Endometrial microvascular endothelial cells (primary cell): Measurements from ENCODE around the gene IGFBP7. TPM values are rescaled to one million over a fixed set of nuclear protein-coding genes. Genes with fewer than 3 reads are reported as not detected.
"Not testable (repeated sequence)": the region's sequence is repeated elsewhere in the genome, so short reads cannot be mapped to it uniquely, and the experiment has no call there.

ENCODE experiments used
- in situ Hi-C: cut with HindIII; loops from 2 replicates; pipeline ENCODE4 v1.10.0; 2017; ENCODE audit warnings: low sequenced_read_pairs, low pct_unique_long_range_greater_than_20kb; ENCODE audit errors: inconsistent ontology term
- total RNA-seq: library from RNA; depleted of rRNA; stranded (reverse); fragments of >200 nt; gene quantifications from one replicate; pipeline ENCODE4 v1.2.3, GENCODE V29; 2015; ENCODE audit errors: inconsistent ontology term

Gene IGFBP7
- total RNA-seq, 1 donor from 2014 or later, result 602 TPM

DNA sequence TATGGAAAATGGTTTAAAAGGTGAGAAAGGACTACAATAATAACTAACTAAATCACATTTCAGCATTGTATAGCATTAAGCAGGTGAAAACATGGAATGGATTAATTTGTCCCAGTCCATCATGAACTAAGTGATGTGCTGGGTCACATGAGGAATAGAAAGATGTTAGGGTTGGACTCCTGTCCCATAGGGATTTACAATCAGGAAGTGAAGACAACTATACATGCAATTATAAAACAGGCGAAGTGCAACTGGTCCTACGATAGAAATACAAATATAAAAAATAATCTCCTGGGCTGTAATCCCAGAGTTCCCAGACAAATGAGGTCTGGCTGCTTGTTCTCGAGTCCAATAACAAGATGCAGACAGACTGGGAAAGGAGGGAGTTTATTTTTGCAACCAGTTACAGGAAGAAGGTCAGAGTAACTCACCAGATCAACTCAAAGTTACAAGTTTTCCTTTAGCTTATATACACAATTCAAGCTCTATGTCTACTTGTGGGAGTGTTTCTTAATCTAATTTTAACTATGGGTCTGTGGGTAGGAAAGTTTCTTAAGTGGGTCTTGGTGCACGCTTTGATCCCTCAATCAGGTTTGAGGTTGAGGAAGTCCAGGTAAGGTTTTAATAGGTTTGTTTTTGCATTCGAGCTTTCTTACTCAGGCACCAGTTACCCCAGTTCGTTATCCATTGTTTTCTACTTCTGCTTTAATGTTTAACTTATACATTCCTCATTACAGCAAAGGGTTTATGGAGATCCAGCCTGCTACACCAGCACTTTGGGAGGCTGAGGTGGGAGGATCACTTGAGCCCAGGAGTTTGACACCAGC lies 50.1 kb downstream of the IGFBP7 start:
- in situ Hi-C loops, result no loop called here

DNA sequence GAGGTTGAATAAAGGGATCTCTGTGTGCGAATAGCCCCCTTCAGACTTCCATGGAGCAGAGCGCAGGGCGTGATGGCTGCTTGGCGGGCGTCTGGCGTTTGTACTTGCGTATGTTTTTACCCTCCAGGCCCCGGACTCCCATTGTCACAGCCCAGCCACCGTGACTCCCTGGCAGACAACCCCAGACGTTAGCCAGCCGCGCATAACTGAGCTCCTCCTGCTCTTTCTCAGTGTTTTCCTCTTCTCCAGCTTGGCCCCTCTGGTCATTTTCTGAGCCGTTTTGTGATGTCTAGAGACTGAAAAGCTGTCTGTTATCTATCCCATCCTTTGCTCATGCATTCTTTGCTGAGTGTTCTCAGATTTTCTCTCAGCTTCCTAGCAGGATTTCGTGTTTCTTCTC lies 54.3 kb downstream of the IGFBP7 start:
- in situ Hi-C loops, result no loop called here

DNA sequence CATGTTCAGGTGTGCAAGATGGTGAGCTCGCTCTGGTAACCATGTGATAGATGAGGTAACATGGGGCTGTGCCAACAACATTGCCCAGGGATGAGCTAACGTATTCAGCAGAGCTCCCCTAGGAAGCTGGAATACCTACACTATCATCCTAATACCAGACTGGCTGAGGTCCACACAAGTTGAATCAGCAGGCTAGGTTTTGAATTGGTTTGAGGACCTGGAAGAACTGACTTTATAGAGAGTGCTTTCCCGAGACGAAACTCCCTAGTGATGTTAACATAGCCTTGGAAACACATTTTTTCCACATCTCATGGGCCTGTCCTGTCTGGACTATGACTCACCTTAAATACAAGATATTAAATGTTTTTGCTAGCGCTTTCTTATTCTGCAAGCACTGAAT lies 56.7 kb downstream of the IGFBP7 start:
- in situ Hi-C loops, result no loop called here

DNA sequence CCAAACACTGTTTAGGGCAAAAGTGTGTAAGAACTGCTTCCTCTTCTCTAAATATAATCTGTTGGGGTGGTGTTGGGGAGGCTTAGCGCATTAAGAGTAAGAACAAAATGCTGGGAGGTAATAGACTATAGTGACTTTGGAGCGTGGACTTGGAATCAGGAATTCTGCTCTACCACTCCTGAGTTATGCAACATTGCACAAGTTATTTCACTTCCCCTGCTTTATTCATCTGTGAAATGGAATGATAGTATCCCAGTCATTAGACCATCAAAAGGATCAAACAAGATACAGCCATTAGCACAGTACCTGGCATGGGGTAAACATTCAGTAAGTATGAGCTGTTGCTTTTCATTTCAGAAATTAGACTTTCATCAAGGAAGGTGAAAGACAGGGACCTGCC lies 58.7 kb downstream of the IGFBP7 start:
- in situ Hi-C loops, result no loop called here

DNA sequence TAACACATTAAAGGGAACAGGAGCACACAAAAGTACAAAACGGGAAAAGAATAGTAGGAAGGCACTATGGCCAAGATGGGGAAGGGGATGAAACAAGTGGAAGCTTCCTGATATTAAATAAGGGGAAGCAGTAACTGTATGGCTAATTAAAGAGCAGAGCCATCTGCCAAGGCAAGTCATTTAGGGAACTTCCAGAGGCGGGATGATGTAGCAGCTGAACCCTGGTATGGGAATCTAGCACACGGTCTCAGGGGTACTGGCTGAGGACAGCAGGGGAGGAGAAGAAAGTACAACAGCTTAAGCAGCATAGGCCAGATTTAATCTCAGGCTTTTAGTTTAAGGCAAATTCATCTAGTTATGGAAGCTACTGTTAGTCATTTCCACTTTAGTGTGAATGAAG lies 59.1 kb downstream of the IGFBP7 start:
- in situ Hi-C loops, result no loop called here

DNA sequence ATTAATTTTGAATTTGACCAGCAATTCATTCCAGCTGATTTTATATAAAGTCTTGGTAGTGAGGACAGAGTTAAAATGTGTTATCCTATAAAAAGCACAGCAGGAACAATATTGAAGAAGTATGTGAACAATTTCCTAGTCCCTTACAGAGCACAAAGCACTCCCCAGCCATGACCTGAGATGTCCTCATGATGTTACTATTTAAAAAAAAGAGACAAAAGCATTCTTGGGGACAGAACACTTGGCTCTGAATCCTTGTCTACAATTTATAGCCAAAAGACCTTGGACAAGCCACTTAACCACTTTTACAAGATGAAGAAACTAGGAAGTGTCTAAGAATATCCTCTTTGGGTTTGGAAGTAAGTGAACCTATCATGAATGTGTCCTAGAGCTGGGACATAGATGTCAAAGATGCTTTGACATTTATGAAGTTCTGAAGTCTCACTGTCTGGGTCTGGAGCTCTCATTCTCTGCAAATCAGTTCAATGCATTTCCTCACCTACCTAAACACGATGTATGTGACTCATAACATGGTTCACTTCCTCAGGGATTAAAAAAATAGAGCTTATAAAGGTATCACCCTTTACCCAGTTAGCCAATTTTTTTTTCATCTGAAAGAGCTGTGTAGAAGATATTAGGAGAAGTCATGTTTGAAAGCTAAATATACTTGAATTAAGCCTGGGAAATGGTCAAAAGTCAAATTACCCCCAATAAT lies 61.4 kb downstream of the IGFBP7 start:
- in situ Hi-C loops, result no loop called here

DNA sequence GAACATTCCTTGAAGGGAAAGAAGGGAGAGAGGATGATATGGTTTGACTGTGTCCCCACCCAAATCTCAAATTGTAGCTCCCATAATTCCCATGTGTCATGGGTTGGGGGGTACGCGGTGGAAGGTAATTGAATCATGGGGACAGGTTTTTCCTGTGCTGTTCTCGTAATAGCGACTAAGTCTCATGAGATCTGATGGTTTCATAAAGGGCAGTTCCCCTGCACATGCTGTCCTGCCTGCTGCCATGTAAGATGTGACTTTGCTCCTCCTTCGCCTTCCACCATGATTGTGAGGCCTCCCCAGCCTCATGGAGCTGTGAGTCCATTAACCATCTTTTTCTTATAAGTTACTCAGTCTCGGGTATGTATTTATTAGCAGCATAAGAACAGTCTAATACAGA lies 63.1 kb downstream of the IGFBP7 start:
- in situ Hi-C loops, result not testable (repeated sequence)

DNA sequence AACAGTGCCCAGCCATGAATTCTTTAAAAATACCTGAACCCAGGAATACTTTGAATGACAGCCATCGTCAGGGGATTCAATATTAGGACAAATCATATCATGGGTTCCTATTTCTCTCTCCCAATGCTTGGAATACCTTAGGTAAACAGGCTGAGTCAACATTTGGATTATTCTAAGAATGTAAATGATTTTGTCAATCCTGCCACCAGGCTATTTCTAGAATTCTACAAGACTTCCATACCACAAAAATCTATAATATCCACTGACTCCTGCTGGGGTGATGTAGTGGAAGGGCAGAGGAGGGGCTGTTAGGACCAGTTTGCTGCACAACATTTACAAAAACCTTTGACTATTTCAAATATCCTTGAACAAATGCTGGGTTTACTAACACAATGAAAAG lies 65.2 kb downstream of the IGFBP7 start:
- in situ Hi-C loops, result no loop called here

DNA sequence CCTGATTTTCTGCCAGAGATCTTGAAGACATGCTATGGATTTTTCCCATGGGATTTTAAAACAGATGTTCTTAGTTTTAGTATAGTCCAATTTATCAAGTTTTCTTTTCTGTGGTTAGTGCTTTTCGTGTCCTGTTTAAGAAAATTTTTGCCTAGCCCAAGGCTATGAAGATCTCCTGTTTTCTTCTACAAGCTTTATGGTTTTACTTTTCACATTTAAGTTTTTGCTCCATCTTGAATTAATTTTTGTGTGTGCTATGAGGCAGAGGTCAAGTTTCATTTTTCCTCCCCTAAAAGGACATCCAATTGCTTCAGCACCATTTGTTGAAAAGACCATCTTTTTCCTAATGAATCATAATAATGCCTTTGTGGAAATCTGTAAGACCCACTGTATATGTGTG lies 65.9 kb downstream of the IGFBP7 start:
- in situ Hi-C loops, result no loop called here

DNA sequence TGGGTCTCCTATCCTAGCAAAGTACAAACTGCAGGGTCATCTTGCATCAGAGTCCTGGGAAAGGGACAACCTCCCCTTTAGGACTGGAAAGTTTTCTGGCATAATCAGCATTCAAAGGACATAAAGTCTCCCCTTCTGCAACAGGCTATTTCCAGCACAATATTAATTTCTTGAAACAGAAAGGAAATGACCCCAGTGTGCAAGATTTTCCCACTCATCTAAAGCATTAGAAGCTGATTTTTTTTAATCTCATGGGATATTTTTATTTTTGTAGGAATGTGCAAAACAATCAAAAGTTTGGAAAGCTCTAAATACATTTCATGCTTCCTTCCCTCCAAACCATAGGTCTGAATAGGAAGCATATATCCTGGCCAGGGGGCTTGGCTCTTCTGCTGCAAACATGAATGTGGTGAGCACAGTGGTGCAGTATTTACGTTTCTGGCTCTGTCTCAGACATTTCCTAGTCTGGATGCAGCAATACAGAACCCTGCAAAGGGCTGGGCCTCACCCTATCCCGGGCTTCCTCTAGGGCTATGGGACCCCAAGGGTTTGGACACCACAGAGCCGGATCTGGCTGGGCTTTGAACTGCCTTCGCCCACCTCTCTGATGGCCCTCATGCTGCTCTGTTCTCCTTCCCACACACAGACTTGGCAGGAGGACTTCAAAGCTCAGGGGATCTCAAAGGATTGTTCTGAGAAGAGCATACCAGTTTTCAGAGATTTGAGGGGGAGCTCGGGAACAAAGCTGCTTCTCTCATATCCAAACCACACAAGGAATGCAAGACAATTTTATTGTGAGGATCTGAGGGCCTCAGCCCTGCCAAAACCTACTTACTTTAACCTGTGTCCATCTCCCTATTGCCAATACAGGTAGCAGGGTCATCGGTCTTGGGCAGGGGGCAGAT lies 66.6 kb downstream of the IGFBP7 start:
- in situ Hi-C loops, result no loop called here

DNA sequence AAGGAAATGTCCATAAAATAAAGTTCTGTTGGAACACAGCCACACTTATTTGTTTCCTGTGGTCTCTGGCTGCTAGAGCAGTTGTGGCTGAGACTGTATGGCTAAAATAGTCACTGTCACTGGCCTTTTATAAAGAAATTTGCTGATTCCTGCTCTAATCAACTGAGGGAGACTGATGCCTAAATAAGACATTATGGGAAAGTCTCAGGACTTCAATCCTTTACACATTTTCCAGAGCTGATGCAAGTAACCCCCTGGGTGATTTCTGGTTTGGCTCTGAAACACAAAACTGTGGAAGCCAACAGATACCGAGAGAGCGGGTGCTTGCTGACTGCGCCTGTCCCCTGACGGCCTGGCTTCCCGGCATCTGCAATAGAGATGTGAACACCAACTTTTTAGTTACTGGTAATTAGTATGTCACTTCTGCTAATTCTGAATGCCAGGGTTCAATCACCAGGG lies 67.4 kb downstream of the IGFBP7 start:
- in situ Hi-C loops, result no loop called here

DNA sequence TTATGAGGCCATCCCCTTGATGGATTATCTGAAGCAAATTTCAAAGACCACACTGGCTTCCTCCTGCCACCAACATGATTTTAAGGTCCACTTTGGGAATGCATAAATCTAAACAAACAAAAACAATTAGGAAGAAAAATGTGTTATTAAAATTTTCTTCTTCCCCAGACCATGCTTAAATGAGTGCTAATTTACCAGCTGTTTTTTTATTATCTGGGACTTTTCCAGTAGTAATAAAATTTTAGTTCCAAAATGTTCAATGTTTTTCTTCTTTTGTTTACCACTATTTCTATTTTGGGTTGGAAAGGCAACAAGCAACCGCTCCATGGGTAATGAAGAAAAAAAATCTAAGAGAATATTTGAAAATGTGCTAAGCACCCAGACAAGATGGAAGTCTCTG lies 69.2 kb downstream of the IGFBP7 start:
- in situ Hi-C loops, result no loop called here

DNA sequence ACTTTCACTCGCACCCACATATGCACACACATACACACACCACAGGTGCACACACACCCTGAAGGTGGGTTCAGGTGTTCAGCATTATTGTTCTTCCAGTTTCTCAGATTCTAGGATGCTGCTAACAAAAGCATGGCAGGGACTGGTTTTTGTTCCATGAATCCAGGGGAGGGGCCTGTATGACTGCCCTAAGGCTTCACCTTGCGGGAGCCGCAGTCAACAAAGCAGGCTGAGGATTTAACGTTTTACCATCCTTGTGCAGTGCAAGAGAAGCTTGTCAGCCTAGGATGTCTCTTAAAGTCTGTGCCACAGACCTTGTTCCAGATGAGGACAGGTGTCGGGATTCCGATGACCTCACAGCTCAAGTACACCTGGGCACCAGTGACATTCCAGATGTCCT lies 69.7 kb downstream of the IGFBP7 start:
- in situ Hi-C loops, result no loop called here

DNA sequence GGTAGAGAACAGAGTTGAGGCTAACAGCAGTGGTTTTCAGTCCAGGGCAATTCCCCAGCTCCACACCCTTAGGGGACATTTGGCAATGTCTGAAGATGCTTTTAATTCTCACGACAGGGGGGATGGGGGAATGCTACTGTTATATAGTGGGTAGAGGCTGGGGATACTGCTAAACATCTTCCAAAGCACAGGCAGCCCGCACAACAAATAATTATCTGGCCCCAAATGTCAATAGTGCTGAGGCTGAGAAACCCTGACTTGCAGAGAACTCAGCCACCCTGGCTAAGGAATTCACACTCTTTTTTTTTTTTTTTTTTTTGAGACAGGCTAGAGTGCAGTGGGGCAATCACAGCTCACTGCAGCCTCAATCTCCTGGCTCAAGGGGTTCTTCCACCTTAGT lies 70.8 kb downstream of the IGFBP7 start:
- in situ Hi-C loops, result no loop called here

DNA sequence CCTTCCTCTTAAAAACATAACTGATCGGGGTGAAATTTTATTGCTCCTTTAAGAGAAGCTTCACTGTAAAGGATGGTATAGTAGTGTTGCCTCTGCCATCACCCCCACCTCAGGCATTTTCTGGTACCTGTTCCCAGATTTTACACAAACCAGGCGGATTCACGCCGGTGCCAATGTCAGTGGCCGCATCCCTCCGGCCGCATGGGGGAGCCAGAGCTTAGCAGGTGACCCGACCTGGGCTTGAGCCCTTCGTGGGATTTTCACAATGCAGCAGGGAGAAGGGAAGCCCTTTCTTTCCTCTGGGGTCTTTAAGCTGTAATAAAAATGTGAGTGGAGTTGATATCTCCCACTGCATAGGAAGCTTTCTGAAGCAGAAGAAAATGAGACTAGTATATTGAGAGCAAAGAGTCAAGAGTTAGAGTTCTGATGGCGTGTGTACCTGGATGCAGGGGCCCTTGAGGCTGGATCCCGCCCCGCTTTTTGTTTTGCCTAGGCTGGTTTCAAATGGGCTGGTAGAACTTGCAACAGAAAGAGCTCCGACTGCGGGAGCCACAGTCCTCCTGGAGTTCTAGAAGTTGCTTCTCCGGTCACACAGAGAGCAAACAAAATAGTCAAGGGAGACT lies 72.1 kb downstream of the IGFBP7 start:
- in situ Hi-C loops, result no loop called here

DNA sequence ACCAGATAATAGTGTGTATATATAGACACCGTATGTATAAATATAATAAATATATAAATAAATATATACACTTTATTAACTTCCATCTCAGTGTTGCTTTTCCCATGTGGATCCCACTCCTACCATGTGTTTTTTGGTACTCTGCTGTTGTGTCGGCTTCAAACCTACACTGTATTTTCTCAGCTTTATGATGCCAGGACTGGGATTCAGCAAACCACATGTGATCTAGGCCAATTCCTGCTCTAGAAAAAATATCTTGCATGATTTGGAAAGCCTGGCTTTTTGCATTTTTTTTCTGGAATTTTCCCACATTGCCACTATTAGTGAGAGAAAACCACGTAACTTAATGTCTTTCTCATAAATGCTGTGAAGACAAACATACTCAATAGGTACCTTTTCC lies 75.7 kb downstream of the IGFBP7 start:
- in situ Hi-C loops, result no loop called here

DNA sequence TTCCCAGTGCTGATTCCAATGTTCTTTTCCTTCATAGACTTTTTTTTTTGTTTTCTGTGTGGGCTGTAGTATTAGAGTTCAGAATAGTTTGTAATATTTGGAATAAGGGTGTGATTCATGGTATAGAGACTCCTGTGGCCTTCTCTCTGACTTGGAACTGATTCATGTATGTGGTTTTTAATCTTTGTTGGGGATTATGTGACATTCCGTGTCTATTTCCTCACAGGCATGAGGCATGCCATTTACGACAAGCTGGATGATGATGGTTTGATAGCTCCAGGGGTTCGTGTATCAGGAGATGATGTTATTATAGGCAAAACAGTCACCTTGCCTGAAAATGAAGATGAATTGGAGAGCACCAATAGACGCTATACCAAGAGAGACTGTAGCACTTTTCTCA lies 87.1 kb downstream of the IGFBP7 start:
- in situ Hi-C loops, result no loop called here

DNA sequence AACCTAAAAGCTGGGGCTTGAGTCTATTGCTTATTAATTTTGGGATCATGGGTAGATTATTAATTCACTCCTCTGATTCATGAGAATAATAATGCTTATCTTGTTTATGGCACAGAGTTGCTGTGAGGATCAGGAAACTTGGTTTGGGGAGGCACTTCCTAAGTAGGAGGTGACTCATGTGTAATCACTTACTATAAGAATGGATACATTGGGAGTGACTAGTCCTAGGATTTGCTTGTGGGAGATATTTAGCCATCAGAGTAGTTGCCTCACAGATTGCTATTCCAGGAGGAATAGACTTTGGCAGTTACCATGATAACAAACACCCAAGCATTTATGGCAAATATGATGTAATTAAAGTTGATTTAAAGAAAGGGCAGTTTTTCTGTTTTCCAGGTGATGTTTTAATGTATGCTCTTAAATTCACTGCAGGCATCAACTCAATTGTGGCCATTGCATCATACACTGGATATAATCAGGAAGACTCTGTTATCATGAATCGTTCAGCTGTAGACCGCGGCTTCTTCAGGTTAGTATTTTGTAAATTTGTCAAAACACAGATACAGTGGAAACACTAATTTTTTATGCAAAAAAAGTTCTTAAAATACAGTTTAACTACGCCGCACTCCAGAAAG lies 89.6 kb downstream of the IGFBP7 start:
- in situ Hi-C loops, result no loop called here

DNA sequence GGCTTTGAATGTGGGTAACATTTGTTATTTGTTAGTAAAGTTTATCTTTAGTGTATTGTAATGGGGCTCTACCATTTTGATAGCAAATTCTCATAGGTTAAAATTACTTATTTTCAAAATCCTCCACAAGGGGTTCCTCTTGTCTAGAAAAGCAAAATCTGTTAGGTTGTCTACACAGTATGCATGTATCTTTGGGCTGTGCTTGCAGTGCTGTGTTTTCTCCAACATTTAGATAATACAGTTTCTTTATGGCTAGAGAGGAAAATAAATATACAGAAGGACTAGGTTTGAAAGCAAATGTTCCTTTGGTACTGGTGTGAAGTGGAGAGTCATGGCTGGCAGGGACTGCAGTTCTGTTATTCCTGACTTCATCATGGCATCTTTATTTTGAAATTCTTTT lies 91.2 kb downstream of the IGFBP7 start:
- in situ Hi-C loops, result no loop called here
